GM19455 (cell line): ENCODE data around the gene KIF4A.
"Not testable (repeated sequence)": the region's sequence is repeated elsewhere in the genome, so short reads cannot be mapped to it uniquely, and the experiment has no call there.

Experiments
- ATAC-seq: cut with Tn5 transposase; IDR thresholded peaks from one replicate; pipeline ENCODE4 v1.9.1; 2021; ENCODE audit not compliant: unreplicated experiment

Gene KIF4A

GRCh38 chrX:70289793-70290770, at the start of gene KIF4A, which contains the start of gene PDZD11:
TSS of gene KIF4A (plus strand) at chrX:70290104. CDS start at chrX:70290459, 355 bp downstream.
TSS of gene PDZD11 (minus strand) at chrX:70289927. CDS start at chrX:70289341, 586 bp downstream.
- peak; percentile 96 for ATAC-seq

- ATAC-seq: no peak
These were observed 49.2 kb upstream of the KIF4A start for GRCh38 chrX:70240751-70241150.

- no peak for ATAC-seq
These were observed 48.4 kb upstream of the KIF4A start for GRCh38 chrX:70241501-70241900.

GRCh38 chrX:70243601-70244000, 46.3 kb upstream of the KIF4A start:
- not testable (repeated sequence) for ATAC-seq

- no peak for ATAC-seq
These were observed 45.0 kb upstream of the KIF4A start for GRCh38 chrX:70244881-70245280.

- ATAC-seq: no peak
These were observed 42.7 kb upstream of the KIF4A start for GRCh38 chrX:70247252-70247651.

GRCh38 chrX:70252491-70252890, 37.4 kb upstream of the KIF4A start:
- ATAC-seq: no peak

- ATAC-seq: no peak
These were observed 36.4 kb upstream of the KIF4A start for GRCh38 chrX:70253377-70254062.

- no peak for ATAC-seq
These were observed 35.9 kb upstream of the KIF4A start for GRCh38 chrX:70254063-70254400.

- ATAC-seq: no peak
These were observed 35.0 kb upstream of the KIF4A start for GRCh38 chrX:70254909-70255308.

- no peak for ATAC-seq
These were observed 34.5 kb upstream of the KIF4A start for GRCh38 chrX:70255452-70255851.

GRCh38 chrX:70257423-70258288, 32.2 kb upstream of the KIF4A start:
- no peak for ATAC-seq

- no peak for ATAC-seq
These were observed 29.8 kb upstream of the KIF4A start, which contains the start of gene P2RY4 for GRCh38 chrX:70260104-70260503. TSS of gene P2RY4 (minus strand) at chrX:70260204. CDS start at chrX:70259624, 580 bp downstream.

GRCh38 chrX:70262952-70263567, 26.8 kb upstream of the KIF4A start:
- no peak for ATAC-seq

GRCh38 chrX:70264784-70265183, 25.1 kb upstream of the KIF4A start:
- ATAC-seq: no peak

- ATAC-seq: no peak
These were observed 21.9 kb upstream of the KIF4A start, which contains the start of gene ARR3 for GRCh38 chrX:70268034-70268433. TSS of gene ARR3 (plus strand) at chrX:70268334. CDS start at chrX:70269386, 1,052 bp downstream.

GRCh38 chrX:70274029-70274428, 15.9 kb upstream of the KIF4A start:
- ATAC-seq: not testable (repeated sequence)

- ATAC-seq: no peak
These were observed 10.8 kb upstream of the KIF4A start for GRCh38 chrX:70279081-70279480.

GRCh38 chrX:70280573-70280972, 9.3 kb upstream of the KIF4A start:
- no peak for ATAC-seq

- ATAC-seq: no peak
These were observed 8.0 kb upstream of the KIF4A start, which contains the start of gene RAB41 for GRCh38 chrX:70281951-70282350. TSS of gene RAB41 (plus strand) at chrX:70282172. CDS start at chrX:70282218, 46 bp downstream.
